Activated naive CD4-positive, alpha-beta T cell treated with anti-CD3 and anti-CD28 coated beads for 36 hours (primary cell): Measurements from ENCODE around the gene KNCN. TPM values are rescaled to one million over a fixed set of nuclear protein-coding genes. Genes with fewer than 3 reads are reported as not detected.

Experiments used
- CTCF ChIA-PET: fragments of 350-600 bp; sonication (Branson Sonifier 250); formaldehyde crosslinking; loops from one replicate; lab custom pipeline; 2021; ENCODE audit warnings: antibody characterized with exemption; lab: Charles Lee
- DNase-seq: peaks from one replicate; pipeline ENCODE4 v3.0.0-alpha.2; 2020
- H3K27ac Mint-ChIP-seq: one replicate; pipeline ENCODE4 v1.8.0; 2021; ENCODE audit warnings: mild to moderate bottlenecking, mixed read lengths
- H3K27me3 Mint-ChIP-seq: one replicate; pipeline ENCODE4 v1.8.0; 2021; ENCODE audit warnings: low read depth, mixed read lengths
- H3K36me3 Mint-ChIP-seq: one replicate; pipeline ENCODE4 v1.8.0; 2021; ENCODE audit warnings: low read depth, mixed read lengths
- H3K4me1 Mint-ChIP-seq: one replicate; pipeline ENCODE4 v1.8.0; 2021; ENCODE audit warnings: low read depth, mixed read lengths
- H3K4me3 Mint-ChIP-seq: one replicate; pipeline ENCODE4 v1.8.0; 2021; ENCODE audit warnings: mild to moderate bottlenecking, moderate library complexity, mixed read lengths
- H3K9me3 Mint-ChIP-seq: one replicate; pipeline ENCODE4 v1.8.0; 2021; ENCODE audit warnings: mixed read lengths
- intact Hi-C: fragments of 100-400 bp; cut with micrococcal nuclease; formaldehyde crosslinking; loops from one replicate; pipeline ENCODE4 v1.15.1; 2023
- total RNA-seq, 2 experiments: library from RNA; stranded (reverse); gene quantifications; one replicate each; pipeline ENCODE4 v1.2.3, GENCODE V29; 2021

Gene KNCN
- total RNA-seq, 2 experiments from 2014 or later, result not detected

GRCh38 chr1:46558966-46559365 lies 7.5 kb upstream of the KNCN start:
- Mint-ChIP-seq H3K9me3 (no peaks in the 10 kb centered on the region), H3K36me3 (peaks cover 2% of the 10 kb centered on the region), H3K4me1 (no peaks in the 10 kb centered on the region), H3K27ac (no peak overlapping the region), H3K27me3 (no peaks in the 10 kb centered on the region), H3K4me3 (no peak overlapping the region)
- intact Hi-C loops, result no loop called here
- DNase-seq, result no peak
- CTCF ChIA-PET, result interaction anchor here (1.5 kb wide), 1 partner anchor 166 kb away, joined by 5 read pairs; no protein-coding TSS in a partner anchor

- Mint-ChIP-seq H3K36me3 (peaks cover 2% of the 10 kb centered on the region), H3K4me3 (no peak overlapping the region), H3K27me3 (no peaks in the 10 kb centered on the region), H3K27ac (no peak overlapping the region), H3K4me1 (no peaks in the 10 kb centered on the region), H3K9me3 (no peaks in the 10 kb centered on the region)
- intact Hi-C loops, result no loop called here
- CTCF ChIA-PET, result interaction anchor here (1.5 kb wide), 1 partner anchor 166 kb away, joined by 5 read pairs; no protein-coding TSS in a partner anchor
- no peak for DNase-seq
Observed at GRCh38 chr1:46558141-46558963, 6.9 kb upstream of the KNCN start.

- Mint-ChIP-seq H3K27me3 (no peaks in the 10 kb centered on the region), H3K4me1 (no peaks in the 10 kb centered on the region), H3K36me3 (peaks cover under 1% of the 10 kb centered on the region), H3K9me3 (no peaks in the 10 kb centered on the region), H3K4me3 (no peak overlapping the region), H3K27ac (no peak overlapping the region)
- CTCF ChIA-PET, result no interaction called here
- intact Hi-C loops, result no loop called here
- DNase-seq, result no peak
Observed at GRCh38 chr1:46557403-46557802, 6.0 kb upstream of the KNCN start.

- no peaks in the 10 kb centered on the region for H3K4me1 Mint-ChIP-seq
- intact Hi-C loops, result no loop called here
- H3K9me3 Mint-ChIP-seq, result no peaks in the 10 kb centered on the region
- CTCF ChIA-PET, result no interaction called here
- no peaks in the 10 kb centered on the region for H3K36me3 Mint-ChIP-seq
- no peak for DNase-seq
- no peaks in the 10 kb centered on the region for H3K27me3 Mint-ChIP-seq
- no peak overlapping the region for H3K4me3 Mint-ChIP-seq
- no peak overlapping the region for H3K27ac Mint-ChIP-seq
Observed at GRCh38 chr1:46556822-46557221, 5.4 kb upstream of the KNCN start.

- no peak for DNase-seq
- no peaks in the 10 kb centered on the region for H3K9me3 Mint-ChIP-seq
- no peaks in the 10 kb centered on the region for H3K4me1 Mint-ChIP-seq
- intact Hi-C loops, result no loop called here
- H3K27me3 Mint-ChIP-seq, result no peaks in the 10 kb centered on the region
- CTCF ChIA-PET, result interaction anchor here (0.9 kb wide), 1 partner anchor 121 kb away, joined by 3 read pairs; no protein-coding TSS in a partner anchor
- no peaks in the 10 kb centered on the region for H3K36me3 Mint-ChIP-seq
- no peak overlapping the region for H3K4me3 Mint-ChIP-seq
- H3K27ac Mint-ChIP-seq, result no peak overlapping the region
Observed at GRCh38 chr1:46555826-46556619, 4.6 kb upstream of the KNCN start.

- Mint-ChIP-seq H3K9me3 (no peaks in the 10 kb centered on the region), H3K4me1 (no peaks in the 10 kb centered on the region), H3K36me3 (no peaks in the 10 kb centered on the region), H3K4me3 (no peak overlapping the region), H3K27me3 (no peaks in the 10 kb centered on the region), H3K27ac (no peak overlapping the region)
- no peak for DNase-seq
- intact Hi-C loops, result no loop called here
- CTCF ChIA-PET, result interaction anchor here (0.9 kb wide), 1 partner anchor 122 kb away, joined by 3 read pairs; no protein-coding TSS in a partner anchor
Observed at GRCh38 chr1:46554597-46555381, 3.3 kb upstream of the KNCN start.

- Mint-ChIP-seq H3K9me3 (no peaks in the 10 kb centered on the region), H3K4me1 (no peaks in the 10 kb centered on the region), H3K27me3 (no peaks in the 10 kb centered on the region), H3K27ac (no peak overlapping the region), H3K36me3 (no peaks in the 10 kb centered on the region), H3K4me3 (no peak overlapping the region)
- intact Hi-C loops, result no loop called here
- CTCF ChIA-PET, result no interaction called here
- DNase-seq, result no peak
Observed at GRCh38 chr1:46554236-46554596, 2.8 kb upstream of the KNCN start.

GRCh38 chr1:46553506-46553905 lies 2.1 kb upstream of the KNCN start:
- DNase-seq, result no peak
- no peaks in the 10 kb centered on the region for H3K36me3 Mint-ChIP-seq

GRCh38 chr1:46552357-46553237 lies 1.1 kb upstream of the KNCN start:
- no peaks in the 10 kb centered on the region for H3K9me3 Mint-ChIP-seq
- H3K4me3 Mint-ChIP-seq, result no peak overlapping the region
- no peaks in the 10 kb centered on the region for H3K27me3 Mint-ChIP-seq
- H3K36me3 Mint-ChIP-seq, result no peaks in the 10 kb centered on the region
- no peak overlapping the region for H3K27ac Mint-ChIP-seq
- intact Hi-C loops, result no loop called here
- H3K4me1 Mint-ChIP-seq, result no peaks in the 10 kb centered on the region
- DNase-seq, result no peak
- CTCF ChIA-PET, result interaction anchor here (0.9 kb wide), 1 partner anchor 18 kb away, joined by 3 read pairs; no protein-coding TSS in a partner anchor

More at GRCh38 chr1:46553506-46553905, 2.1 kb upstream of the KNCN start:
- intact Hi-C loops, result no loop called here
- H3K4me3 Mint-ChIP-seq, result no peak overlapping the region
- no peaks in the 10 kb centered on the region for H3K9me3 Mint-ChIP-seq
- CTCF ChIA-PET, result interaction anchor here (0.9 kb wide), 1 partner anchor 19 kb away, joined by 3 read pairs; no protein-coding TSS in a partner anchor
- no peaks in the 10 kb centered on the region for H3K4me1 Mint-ChIP-seq
- H3K27ac Mint-ChIP-seq, result no peak overlapping the region
- H3K27me3 Mint-ChIP-seq, result no peaks in the 10 kb centered on the region

- Mint-ChIP-seq H3K9me3 (no peaks in the 10 kb centered on the region), H3K36me3 (no peaks in the 10 kb centered on the region), H3K27ac (no peak overlapping the region), H3K27me3 (peaks cover 13% of the 10 kb centered on the region), H3K4me3 (no peak overlapping the region), H3K4me1 (no peaks in the 10 kb centered on the region)
- no peak for DNase-seq
- intact Hi-C loops, result no loop called here
- CTCF ChIA-PET, result interaction anchor here (1.4 kb wide), 1 partner anchor 17 kb away, joined by 6 read pairs; no protein-coding TSS in a partner anchor
Observed at GRCh38 chr1:46550751-46551231, 656 bp downstream of the KNCN start.
